SU-DHL-6 (cell line): ENCODE data around the gene SEZ6L2.

ENCODE experiments used
- H2AFZ ChIP-seq: fragments of 200-600 bp; sonication (generic); 2 replicates; pipeline ENCODE4 v1.6.1; 2014; ENCODE audit warnings: low read depth, mild to moderate bottlenecking, moderate library complexity, mixed read lengths, antibody characterized with exemption, low read length; ENCODE audit not compliant: severe bottlenecking
- H3F3A ChIP-seq: fragments of 200-600 bp; shearing (Covaris generic); 2 replicates; pipeline ENCODE4 v1.6.0; 2016; ENCODE audit warnings: antibody characterized with exemption, mild to moderate bottlenecking; ENCODE audit not compliant: insufficient read depth
- H3K27ac ChIP-seq: fragments of 200-600 bp; sonication (generic); 2 replicates; pipeline ENCODE4 v1.5.1; 2016; ENCODE audit warnings: low read depth, mild to moderate bottlenecking, low read length, moderate library complexity, mixed read lengths
- H3K27me3 ChIP-seq: fragments of 200-600 bp; sonication (generic), shearing (Covaris generic); 2 replicates; pipeline ENCODE4 v1.6.0; 2014; ENCODE audit warnings: mild to moderate bottlenecking, low read length
- H3K36me3 ChIP-seq: fragments of 200-600 bp; sonication (generic); 2 replicates; pipeline ENCODE4 v1.6.1; 2014; ENCODE audit warnings: mild to moderate bottlenecking, low read length, mixed read lengths
- H3K4me2 ChIP-seq: fragments of 300-600, 200-600 bp; shearing (Covaris generic), sonication (generic); 2 replicates; pipeline ENCODE4 v1.6.0; 2014; ENCODE audit warnings: low read length, low read depth, mild to moderate bottlenecking; ENCODE audit not compliant: poor library complexity, severe bottlenecking
- H3K4me3 ChIP-seq: fragments of 200-600 bp; sonication (generic); 2 replicates; pipeline ENCODE4 v1.5.1; 2014; ENCODE audit warnings: antibody characterized with exemption, low read length, mild to moderate bottlenecking, mixed read lengths; ENCODE audit not compliant: insufficient read depth, poor library complexity, severe bottlenecking
- H3K79me2 ChIP-seq: fragments of 200-600 bp; sonication (generic); 2 replicates; pipeline ENCODE4 v1.6.1; 2014; ENCODE audit warnings: mild to moderate bottlenecking, low read length, moderate library complexity; ENCODE audit not compliant: insufficient read depth
- H3K9ac ChIP-seq: fragments of 200-600 bp; sonication (generic); 2 replicates; pipeline ENCODE4 v1.7.0; 2014; ENCODE audit warnings: mild to moderate bottlenecking, low read length
- H3K9me2 ChIP-seq: fragments of 200-600 bp; sonication (generic); replicated peaks from 2 replicates; pipeline ENCODE4 v1.6.1; 2014; ENCODE audit warnings: low read length; ENCODE audit not compliant: insufficient read depth
- H3K9me3 ChIP-seq: fragments of 200-600 bp; sonication (generic); 2 replicates; pipeline ENCODE4 v1.6.1; 2014; ENCODE audit warnings: low read length, mixed read lengths; ENCODE audit not compliant: insufficient read depth
- H4K20me1 ChIP-seq: fragments of 200-600 bp; sonication (generic); 2 replicates; pipeline ENCODE4 v1.6.1; 2014; ENCODE audit warnings: low read depth, mild to moderate bottlenecking, antibody characterized with exemption, low read length, moderate library complexity, mixed read lengths
- EZH2phosphoT487 ChIP-seq: fragments of 200-600 bp; sonication (generic), shearing (Covaris generic); conservative IDR thresholded peaks from 2 replicates; pipeline ENCODE4 v1.6.1; 2018; ENCODE audit warnings: mild to moderate bottlenecking, antibody characterized with exemption, low read length, moderate library complexity, mixed read lengths
- TF ChIP-seq, protein P1 (sequence below): fragments of 200-600 bp; sonication (generic); IDR thresholded peaks from one replicate; pipeline ENCODE4 v1.5.1; 2017; ENCODE audit warnings: antibody characterized with exemption, mild to moderate bottlenecking, low read length, moderate library complexity; ENCODE audit not compliant: insufficient read depth, poor library complexity, severe bottlenecking

Gene SEZ6L2

DNA sequence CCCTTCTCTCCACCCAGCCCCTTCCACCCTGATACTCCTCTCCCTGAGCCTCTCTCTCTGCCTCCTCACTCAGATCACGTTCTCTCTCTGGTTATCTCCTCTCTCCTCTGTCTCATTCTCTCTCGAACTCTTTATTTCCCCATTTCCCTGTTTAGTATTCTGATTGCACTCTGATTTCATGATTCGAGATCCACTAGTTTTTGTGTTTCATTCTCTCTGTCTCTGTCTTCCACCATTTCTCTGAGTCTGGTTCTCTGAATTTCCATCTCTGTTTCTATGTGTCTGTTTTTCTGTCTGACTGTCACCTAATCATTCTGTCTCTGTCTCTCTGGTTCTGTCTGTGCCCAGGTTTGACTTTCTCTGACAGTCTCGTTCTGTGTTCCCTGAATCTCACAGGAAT is 2.0 kb downstream of the SEZ6L2 start:
- H3K27me3 ChIP-seq: no peaks in the 10 kb centered on the region
- no peak overlapping the region for H3K9ac ChIP-seq
- H4K20me1 ChIP-seq: no peaks in the 10 kb centered on the region
- no peaks in the 10 kb centered on the region for H3K9me3 ChIP-seq
- no peaks in the 10 kb centered on the region for H3F3A ChIP-seq
- no peak overlapping the region for H3K27ac ChIP-seq
- no peaks in the 10 kb centered on the region for H3K36me3 ChIP-seq
- no peak overlapping the region for H2AFZ ChIP-seq
- no peak overlapping the region for H3K4me2 ChIP-seq
- H3K9me2 ChIP-seq: no peaks in the 10 kb centered on the region
- H3K4me3 ChIP-seq: no peak overlapping the region
- H3K79me2 ChIP-seq: no peaks in the 10 kb centered on the region
- TF ChIP-seq, protein P1, sequence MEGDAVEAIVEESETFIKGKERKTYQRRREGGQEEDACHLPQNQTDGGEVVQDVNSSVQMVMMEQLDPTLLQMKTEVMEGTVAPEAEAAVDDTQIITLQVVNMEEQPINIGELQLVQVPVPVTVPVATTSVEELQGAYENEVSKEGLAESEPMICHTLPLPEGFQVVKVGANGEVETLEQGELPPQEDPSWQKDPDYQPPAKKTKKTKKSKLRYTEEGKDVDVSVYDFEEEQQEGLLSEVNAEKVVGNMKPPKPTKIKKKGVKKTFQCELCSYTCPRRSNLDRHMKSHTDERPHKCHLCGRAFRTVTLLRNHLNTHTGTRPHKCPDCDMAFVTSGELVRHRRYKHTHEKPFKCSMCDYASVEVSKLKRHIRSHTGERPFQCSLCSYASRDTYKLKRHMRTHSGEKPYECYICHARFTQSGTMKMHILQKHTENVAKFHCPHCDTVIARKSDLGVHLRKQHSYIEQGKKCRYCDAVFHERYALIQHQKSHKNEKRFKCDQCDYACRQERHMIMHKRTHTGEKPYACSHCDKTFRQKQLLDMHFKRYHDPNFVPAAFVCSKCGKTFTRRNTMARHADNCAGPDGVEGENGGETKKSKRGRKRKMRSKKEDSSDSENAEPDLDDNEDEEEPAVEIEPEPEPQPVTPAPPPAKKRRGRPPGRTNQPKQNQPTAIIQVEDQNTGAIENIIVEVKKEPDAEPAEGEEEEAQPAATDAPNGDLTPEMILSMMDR: no peak
- no peak for TF ChIP-seq EZH2phosphoT487

DNA sequence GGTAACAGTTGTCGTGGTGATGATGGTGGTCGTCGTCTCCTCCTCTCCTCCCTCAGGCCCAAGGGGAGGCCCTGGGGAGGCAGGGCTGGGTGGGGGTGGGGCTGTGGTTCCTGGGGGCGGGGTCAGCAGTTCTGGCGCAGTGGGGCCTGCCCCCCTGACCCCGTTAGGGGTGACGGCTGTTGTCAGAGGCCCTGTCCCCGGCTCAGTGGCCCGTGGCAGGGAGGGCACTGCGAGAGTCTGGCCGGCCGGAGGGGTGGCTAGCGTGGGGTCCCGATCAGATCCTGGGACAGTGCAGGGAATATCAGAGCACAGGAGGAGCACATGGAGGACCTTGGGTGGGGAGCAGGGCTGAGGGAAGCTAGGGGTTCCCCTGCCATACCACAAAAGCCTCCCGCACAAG is 2.5 kb downstream of the SEZ6L2 start:
- Histone ChIP-seq H3K4me3 (no peak overlapping the region), H3K27ac (no peak overlapping the region), H3K27me3 (no peaks in the 10 kb centered on the region), H3F3A (no peaks in the 10 kb centered on the region), H4K20me1 (no peaks in the 10 kb centered on the region), H3K4me2 (no peak overlapping the region), H3K9ac (no peak overlapping the region), H3K36me3 (no peaks in the 10 kb centered on the region), H3K79me2 (no peaks in the 10 kb centered on the region), H3K9me3 (no peaks in the 10 kb centered on the region), H2AFZ (no peak overlapping the region), H3K9me2 (no peaks in the 10 kb centered on the region)
- TF ChIP-seq EZH2phosphoT487: no peak
- TF ChIP-seq, protein P1: no peak

DNA sequence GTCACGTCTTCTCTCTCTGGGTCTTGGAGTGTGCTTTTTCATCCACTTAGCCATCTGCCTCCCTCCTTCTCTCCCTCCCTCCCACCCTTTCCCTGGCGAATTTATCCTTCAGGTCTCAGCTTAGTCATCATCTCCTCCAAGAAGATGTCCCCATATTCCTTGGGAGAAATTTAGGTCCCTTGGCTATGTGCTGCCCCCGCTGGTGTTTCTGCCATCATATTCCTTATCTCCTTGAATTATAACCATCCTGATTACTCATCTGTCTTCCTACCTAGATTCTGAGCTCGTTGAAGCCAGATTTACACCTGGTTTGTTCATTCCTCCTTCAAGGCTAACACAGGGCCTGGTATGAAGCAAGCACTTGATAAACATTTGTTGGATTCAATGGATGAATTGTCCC is 5.0 kb downstream of the SEZ6L2 start:
- H3K4me2 ChIP-seq: no peak overlapping the region

More for the DNA sequence above, 5.0 kb downstream of the SEZ6L2 start:
- no peak overlapping the region for H3K9ac ChIP-seq
- no peaks in the 10 kb centered on the region for H3K36me3 ChIP-seq
- no peaks in the 10 kb centered on the region for H4K20me1 ChIP-seq
- H3K9me3 ChIP-seq: no peaks in the 10 kb centered on the region
- no peak overlapping the region for H3K4me3 ChIP-seq
- no peak overlapping the region for H3K27ac ChIP-seq
- TF ChIP-seq EZH2phosphoT487: no peak
- TF ChIP-seq, protein P1: no peak
- no peaks in the 10 kb centered on the region for H3K9me2 ChIP-seq
- H3K79me2 ChIP-seq: no peaks in the 10 kb centered on the region
- H2AFZ ChIP-seq: no peak overlapping the region
- H3F3A ChIP-seq: no peaks in the 10 kb centered on the region
- H3K27me3 ChIP-seq: no peaks in the 10 kb centered on the region
